ENCODE results near the gene FBXO30.

Gene FBXO30

GRCh38 chr6:145755682-145756081 is 58.9 kb downstream of the FBXO30 start:
- no peak overlapping the region for H3K4me3 ChIP-seq (ENCODE audit: low read depth, low read length)
- no peak for DNase-seq (ENCODE audit: low read depth)
- TF ChIP-seq CTCF (IDR thresholded peaks at IDR 0.05; ENCODE audit: low read depth, low read length) (no peak), MAX (IDR thresholded peaks at IDR 0.05; ENCODE audit: low read depth, low read length) (no peak), POLR2A (IDR thresholded peaks at IDR 0.05; ENCODE audit: extremely low read depth, insufficient read length) (no peak), MYC (IDR thresholded peaks at IDR 0.05; ENCODE audit: low read depth, low read length) (no peak)

- DNase-seq (ENCODE audit: low read depth), result no peak
- no peak overlapping the region for H3K4me3 ChIP-seq (ENCODE audit: low read depth, low read length)
- no peak for TF ChIP-seq POLR2A (IDR thresholded peaks at IDR 0.05; ENCODE audit: extremely low read depth, insufficient read length)
- no peak for TF ChIP-seq MYC (IDR thresholded peaks at IDR 0.05; ENCODE audit: low read depth, low read length)
- no peak for TF ChIP-seq MAX (IDR thresholded peaks at IDR 0.05; ENCODE audit: low read depth, low read length)
- TF ChIP-seq CTCF (IDR thresholded peaks at IDR 0.05; ENCODE audit: low read depth, low read length), result no peak
Observed at GRCh38 chr6:145752638-145753037, 62.0 kb downstream of the FBXO30 start.

- peak; percentile 48 for DNase-seq (ENCODE audit: low read depth)
- H3K4me3 ChIP-seq (ENCODE audit: low read depth, low read length), result no peak overlapping the region
- TF ChIP-seq POLR2A (IDR thresholded peaks at IDR 0.05; ENCODE audit: extremely low read depth, insufficient read length), result no peak
- TF ChIP-seq MYC (IDR thresholded peaks at IDR 0.05; ENCODE audit: low read depth, low read length), result no peak
- TF ChIP-seq MAX (IDR thresholded peaks at IDR 0.05; ENCODE audit: low read depth, low read length), result no peak
- no peak for TF ChIP-seq CTCF (IDR thresholded peaks at IDR 0.05; ENCODE audit: low read depth, low read length)
Observed at GRCh38 chr6:145749632-145750031, 65.0 kb downstream of the FBXO30 start.

- TF ChIP-seq CTCF (IDR thresholded peaks at IDR 0.05; ENCODE audit: low read depth, low read length) (no peak), POLR2A (IDR thresholded peaks at IDR 0.05; ENCODE audit: extremely low read depth, insufficient read length) (no peak), MAX (IDR thresholded peaks at IDR 0.05; ENCODE audit: low read depth, low read length) (no peak), MYC (IDR thresholded peaks at IDR 0.05; ENCODE audit: low read depth, low read length) (no peak)
- DNase-seq (ENCODE audit: low read depth), result no peak
Observed at GRCh38 chr6:145745861-145746260, 68.7 kb downstream of the FBXO30 start.

GRCh38 chr6:145744619-145745018 is 70.0 kb downstream of the FBXO30 start:
- TF ChIP-seq POLR2A (IDR thresholded peaks at IDR 0.05; ENCODE audit: extremely low read depth, insufficient read length), result no peak
- no peak for TF ChIP-seq MAX (IDR thresholded peaks at IDR 0.05; ENCODE audit: low read depth, low read length)
- no peak for TF ChIP-seq CTCF (IDR thresholded peaks at IDR 0.05; ENCODE audit: low read depth, low read length)
- no peak for TF ChIP-seq MYC (IDR thresholded peaks at IDR 0.05; ENCODE audit: low read depth, low read length)
- no peak for DNase-seq (ENCODE audit: low read depth)
- H3K4me3 ChIP-seq (ENCODE audit: low read depth, low read length), result no peak overlapping the region

More at GRCh38 chr6:145745861-145746260, 68.7 kb downstream of the FBXO30 start:
- no peak overlapping the region for H3K4me3 ChIP-seq (ENCODE audit: low read depth, low read length)

All from NB4 (cell line).